Measurements from ENCODE around the gene EML5.

DNA sequence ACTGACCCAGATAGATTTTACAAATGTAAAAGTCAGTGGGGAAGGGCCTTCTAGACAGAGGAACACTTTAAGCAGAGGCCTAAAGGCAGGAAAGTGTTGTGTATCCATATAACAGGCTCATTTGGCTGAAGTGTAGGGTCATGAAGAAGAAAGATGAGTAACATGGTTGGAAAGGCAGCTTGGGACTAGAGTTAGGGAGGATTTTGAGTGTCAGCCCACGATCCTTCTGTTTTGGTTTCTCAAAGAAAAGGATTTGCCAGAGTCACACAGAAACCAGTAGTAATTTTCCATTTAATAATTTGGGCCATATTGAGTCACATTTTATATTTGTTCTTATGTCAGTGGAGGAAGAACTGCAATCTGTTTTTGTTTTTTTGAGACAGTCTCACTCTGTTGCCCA, 153.5 kb downstream of the EML5 start:
- TF ChIP-seq EZH2 (IDR thresholded peaks at IDR 0.05) (no peak), FOXP2 (optimal IDR thresholded peaks at IDR 0.05; ENCODE audit: control extremely low read depth, extremely low read length, insufficient read depth) (no peak), POLR2AphosphoS5 (IDR thresholded peaks at IDR 0.05; ENCODE audit: borderline replicate concordance, low read depth, low read length) (no peak)
